ENCODE data around the gene MAPK4. TPM values are rescaled to one million over a fixed set of nuclear protein-coding genes. Genes with fewer than 3 reads are reported as not detected.

MAPK4 gene
- polyA plus RNA-seq, 3 donors from 2014 or later, result not detected

- peaks cover 2 to 3% (median 2%) of the 10 kb centered on the region in 3 donors for H3K27me3 Mint-ChIP-seq (ENCODE audit: low read depth in 3 of 3)
- H3K9me3 Mint-ChIP-seq, result peaks cover 0 to 3% (median 0%) of the 10 kb centered on the region in 6 donors
- no peaks in the 10 kb centered on the region for H3K4me1 Mint-ChIP-seq
- no peak for DNase-seq
- H3K27ac Mint-ChIP-seq, result no peak overlapping the region
- H3K36me3 Mint-ChIP-seq, result no peaks in the 10 kb centered on the region
- H3K4me3 Mint-ChIP-seq, result no peak overlapping the region
These were observed 96.5 kb downstream of the MAPK4 start for GRCh38 chr18:50656396-50656795.

DNA sequence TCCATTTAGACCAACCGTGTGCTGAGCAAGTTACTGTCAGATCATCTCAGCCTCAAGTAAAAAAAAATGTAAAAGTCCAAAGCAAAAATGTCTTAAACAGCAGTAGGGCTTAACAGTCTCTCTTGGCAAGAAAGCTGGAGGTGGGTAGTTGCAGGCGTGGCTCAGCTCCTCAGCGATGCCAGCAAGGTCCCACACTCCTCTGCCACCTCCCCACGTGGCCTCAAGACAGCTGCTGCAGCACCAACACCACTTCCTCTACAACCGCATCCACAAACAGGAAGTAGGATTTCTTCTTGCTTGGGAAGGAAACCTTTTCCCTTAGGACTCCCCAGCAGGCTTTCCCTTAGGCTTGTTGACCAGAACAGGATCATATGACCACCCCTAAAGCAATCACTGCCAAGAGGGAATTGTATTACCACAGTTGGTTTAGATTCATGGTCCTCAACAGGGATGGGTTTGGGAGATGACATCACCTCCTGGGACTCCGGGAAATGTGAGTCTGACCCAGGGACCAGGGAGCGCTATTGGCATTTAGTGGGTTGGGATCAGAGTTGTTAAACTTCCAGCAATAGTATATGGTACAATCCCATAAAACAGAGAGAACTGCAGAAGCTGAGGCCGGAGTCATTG is 97.1 kb downstream of the MAPK4 start:
- Mint-ChIP-seq H3K4me1 (no peaks in the 10 kb centered on the region), H3K27me3 (ENCODE audit: low read depth in 3 of 3) (peaks cover 2 to 3% (median 2%) of the 10 kb centered on the region in 3 donors), H3K4me3 (no peak overlapping the region), H3K9me3 (peaks cover 0 to 3% (median under 1%) of the 10 kb centered on the region in 6 donors), H3K36me3 (no peaks in the 10 kb centered on the region), H3K27ac (no peak overlapping the region)
- DNase-seq, result no peak

- no peaks in the 10 kb centered on the region for H3K36me3 Mint-ChIP-seq
- no peak for DNase-seq
- H3K27me3 Mint-ChIP-seq (ENCODE audit: low read depth in 3 of 3), result peaks cover 2 to 3% (median 3%) of the 10 kb centered on the region in 3 donors
- H3K4me3 Mint-ChIP-seq, result no peak overlapping the region
- no peak overlapping the region for H3K27ac Mint-ChIP-seq
- H3K4me1 Mint-ChIP-seq, result no peaks in the 10 kb centered on the region
- peaks cover 0 to 5% (median 1%) of the 10 kb centered on the region in 6 donors for H3K9me3 Mint-ChIP-seq
These were observed 98.7 kb downstream of the MAPK4 start for GRCh38 chr18:50658601-50659000.

DNA sequence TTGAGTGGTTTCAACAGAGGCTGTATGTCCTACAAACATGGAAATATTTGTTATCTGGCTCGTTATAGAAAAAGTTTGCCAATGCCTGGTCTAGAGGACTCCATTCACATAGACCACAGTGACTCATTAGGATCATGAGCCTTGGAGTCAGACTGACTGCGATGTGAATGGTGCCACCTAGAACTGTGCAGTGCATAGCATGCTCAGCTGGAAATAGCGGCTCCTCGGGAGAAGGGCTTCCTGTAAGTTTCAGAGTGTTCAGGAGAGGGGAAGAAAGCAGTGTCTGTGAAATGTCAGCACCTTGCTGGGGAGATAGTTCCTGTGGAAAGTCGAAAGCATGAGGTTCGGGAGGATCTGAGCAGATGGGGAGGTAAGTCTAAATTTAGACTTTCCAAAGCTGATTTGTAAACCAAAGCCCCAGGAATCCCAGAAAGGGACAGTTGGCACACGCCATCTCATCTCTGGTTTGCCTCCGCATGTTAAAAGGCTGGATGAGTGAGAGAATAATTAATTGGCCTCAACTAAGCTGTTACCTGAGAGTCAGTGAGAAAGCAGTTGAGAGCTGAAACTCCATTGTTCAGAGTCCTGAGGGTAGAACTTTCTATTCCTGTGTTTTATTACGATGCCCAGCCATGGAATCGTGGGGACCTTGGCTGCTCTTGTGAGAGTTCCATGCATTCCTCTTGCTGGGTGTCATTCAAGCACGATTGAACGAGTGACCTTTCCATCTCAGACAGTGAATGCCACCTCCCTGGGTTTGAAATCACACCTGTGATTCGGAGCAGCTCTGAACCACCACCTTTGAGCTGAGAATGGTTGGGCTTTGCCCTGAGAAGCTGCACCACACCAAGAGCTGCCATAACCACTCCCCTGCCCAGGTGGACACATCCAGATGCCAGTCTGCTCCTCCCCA is 99.5 kb downstream of the MAPK4 start:
- H3K27me3 Mint-ChIP-seq (ENCODE audit: low read depth in 3 of 3), result peaks cover 0 to 3% (median 2%) of the 10 kb centered on the region in 3 donors
- H3K36me3 Mint-ChIP-seq, result no peaks in the 10 kb centered on the region
- DNase-seq, result no peak
- peaks cover 0 to 5% (median 1%) of the 10 kb centered on the region in 6 donors for H3K9me3 Mint-ChIP-seq
- H3K4me1 Mint-ChIP-seq, result no peaks in the 10 kb centered on the region
- no peak overlapping the region for H3K4me3 Mint-ChIP-seq
- H3K27ac Mint-ChIP-seq, result no peak overlapping the region

DNA sequence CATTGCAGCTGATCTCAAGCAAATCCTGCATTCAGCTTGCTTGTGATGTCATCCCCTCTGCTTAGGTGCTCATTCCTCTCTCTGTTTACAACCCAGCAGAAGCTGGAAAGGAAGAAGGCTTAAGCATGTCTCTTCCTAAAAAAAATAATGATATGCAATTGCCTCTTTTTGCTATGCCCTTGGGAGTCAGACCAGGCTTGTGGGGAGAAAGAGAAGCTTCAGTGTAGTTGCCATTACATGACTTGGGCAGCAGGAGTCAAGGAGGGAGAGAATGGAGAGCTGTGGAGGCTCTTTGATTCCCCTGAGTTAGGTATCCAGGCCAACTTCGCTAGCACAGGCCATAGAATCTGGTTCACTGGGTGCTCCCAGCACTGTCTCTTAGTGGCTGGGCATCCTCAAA is 101.1 kb downstream of the MAPK4 start:
- Mint-ChIP-seq H3K27me3 (ENCODE audit: low read depth in 3 of 3) (peaks cover 0 to 4% (median 2%) of the 10 kb centered on the region in 3 donors), H3K4me1 (no peaks in the 10 kb centered on the region), H3K9me3 (peaks cover 0 to 5% (median 1%) of the 10 kb centered on the region in 6 donors), H3K4me3 (no peak overlapping the region), H3K36me3 (no peaks in the 10 kb centered on the region), H3K27ac (no peak overlapping the region)
- no peak for DNase-seq

DNA sequence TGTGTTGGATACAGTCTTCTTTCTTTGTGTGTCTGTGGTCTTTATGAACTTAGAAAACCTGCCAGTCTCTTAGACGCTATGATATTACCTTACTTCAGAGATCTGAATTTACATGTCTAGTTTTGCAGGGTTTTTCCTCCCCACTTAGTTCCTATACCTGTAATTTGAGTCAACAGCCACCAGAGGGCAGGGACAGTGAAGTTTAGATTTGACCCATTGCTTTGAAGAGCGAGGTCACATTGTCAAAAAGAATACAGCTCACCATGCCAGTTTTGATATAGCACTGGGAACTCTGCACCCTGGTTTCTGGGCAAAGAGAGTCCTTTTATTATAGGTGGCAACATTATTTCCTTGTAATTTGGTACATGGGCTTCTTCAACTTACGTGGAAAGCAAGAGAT is 102.3 kb downstream of the MAPK4 start:
- no peak overlapping the region for H3K4me3 Mint-ChIP-seq
- no peaks in the 10 kb centered on the region for H3K4me1 Mint-ChIP-seq
- H3K27me3 Mint-ChIP-seq (ENCODE audit: low read depth in 3 of 3), result peaks cover 0 to 4% (median 0%) of the 10 kb centered on the region in 3 donors
- H3K27ac Mint-ChIP-seq, result no peak overlapping the region
- H3K36me3 Mint-ChIP-seq, result no peaks in the 10 kb centered on the region
- H3K9me3 Mint-ChIP-seq, result peaks cover 0 to 5% (median 1%) of the 10 kb centered on the region in 6 donors
- DNase-seq, result no peak

DNA sequence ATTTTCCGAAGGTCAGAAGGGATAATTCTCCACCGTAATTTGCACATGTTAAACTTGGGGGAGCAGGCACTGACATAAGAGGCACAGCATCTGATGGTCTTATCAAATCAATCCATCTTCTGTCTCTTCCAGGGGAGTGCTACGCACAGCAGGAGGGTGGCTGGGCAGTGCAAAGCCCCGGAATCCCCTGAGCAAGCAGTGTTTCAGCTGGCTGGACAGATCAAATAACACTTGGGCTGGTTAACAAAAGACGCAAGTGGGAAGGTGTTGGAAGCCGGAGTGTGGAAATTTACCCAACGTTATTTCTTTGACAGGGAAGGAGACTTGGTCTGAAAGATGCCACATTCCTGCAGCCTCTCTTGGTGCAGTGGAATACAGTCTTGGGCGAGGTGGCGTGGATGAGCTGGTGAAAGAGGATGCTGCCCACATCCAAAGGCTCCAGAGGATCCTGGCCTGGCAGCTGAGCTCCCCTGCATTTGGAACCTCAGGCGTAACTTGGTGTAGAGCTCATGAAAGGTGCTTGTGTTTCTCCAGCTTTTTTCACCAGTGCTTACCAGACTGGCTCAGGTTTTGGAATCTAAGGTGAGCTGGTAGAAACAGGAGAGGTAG is 103.0 kb downstream of the MAPK4 start:
- Mint-ChIP-seq H3K4me3 (no peak overlapping the region), H3K27me3 (ENCODE audit: low read depth in 3 of 3) (peaks cover 0 to 4% (median 1%) of the 10 kb centered on the region in 3 donors)

DNA sequence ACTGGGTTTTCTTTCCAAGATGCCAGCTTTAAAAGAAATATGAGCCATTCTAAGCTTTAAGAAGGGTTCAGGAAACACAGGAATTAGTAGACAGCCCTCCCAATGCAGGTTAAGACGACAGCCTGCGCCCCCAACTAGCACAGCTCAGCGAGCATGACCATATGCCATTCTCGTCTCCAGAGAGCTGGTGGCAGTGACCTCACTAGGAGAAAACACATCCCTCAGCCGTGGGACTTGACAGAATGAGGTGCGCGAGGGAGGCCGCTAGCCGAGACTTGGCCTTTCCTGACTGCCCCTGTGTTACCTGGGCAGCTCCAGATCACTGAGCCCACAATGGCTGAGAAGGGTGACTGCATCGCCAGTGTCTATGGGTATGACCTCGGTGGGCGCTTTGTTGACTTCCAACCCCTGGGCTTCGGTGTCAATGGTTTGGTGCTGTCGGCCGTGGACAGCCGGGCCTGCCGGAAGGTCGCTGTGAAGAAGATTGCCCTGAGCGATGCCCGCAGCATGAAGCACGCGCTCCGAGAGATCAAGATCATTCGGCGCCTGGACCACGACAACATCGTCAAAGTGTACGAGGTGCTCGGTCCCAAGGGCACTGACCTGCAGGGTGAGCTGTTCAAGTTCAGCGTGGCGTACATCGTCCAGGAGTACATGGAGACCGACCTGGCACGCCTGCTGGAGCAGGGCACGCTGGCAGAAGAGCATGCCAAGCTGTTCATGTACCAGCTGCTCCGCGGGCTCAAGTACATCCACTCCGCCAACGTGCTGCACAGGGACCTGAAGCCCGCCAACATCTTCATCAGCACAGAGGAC is 103.9 kb downstream of the MAPK4 start:
- Mint-ChIP-seq H3K4me1 (no peaks in the 10 kb centered on the region), H3K27me3 (ENCODE audit: low read depth in 3 of 3) (peaks cover 1 to 4% (median 2%) of the 10 kb centered on the region in 3 donors), H3K9me3 (peaks cover 0 to 5% (median 1%) of the 10 kb centered on the region in 6 donors), H3K27ac (no peak overlapping the region), H3K4me3 (no peak overlapping the region), H3K36me3 (no peaks in the 10 kb centered on the region)
- no peak for DNase-seq

More for the DNA sequence above, 103.0 kb downstream of the MAPK4 start:
- Mint-ChIP-seq H3K4me1 (no peaks in the 10 kb centered on the region), H3K36me3 (no peaks in the 10 kb centered on the region), H3K27ac (no peak overlapping the region), H3K9me3 (peaks cover 0 to 5% (median 1%) of the 10 kb centered on the region in 6 donors)
- no peak for DNase-seq

GRCh38 chr18:50665015-50665414 is 105.1 kb downstream of the MAPK4 start:
- Mint-ChIP-seq H3K4me3 (no peak overlapping the region), H3K27me3 (ENCODE audit: low read depth in 3 of 3) (peaks cover 1 to 3% (median 2%) of the 10 kb centered on the region in 3 donors), H3K27ac (no peak overlapping the region), H3K9me3 (peaks cover 0 to 5% (median 1%) of the 10 kb centered on the region in 6 donors), H3K36me3 (no peaks in the 10 kb centered on the region), H3K4me1 (no peaks in the 10 kb centered on the region)
- DNase-seq, result no peak

DNA sequence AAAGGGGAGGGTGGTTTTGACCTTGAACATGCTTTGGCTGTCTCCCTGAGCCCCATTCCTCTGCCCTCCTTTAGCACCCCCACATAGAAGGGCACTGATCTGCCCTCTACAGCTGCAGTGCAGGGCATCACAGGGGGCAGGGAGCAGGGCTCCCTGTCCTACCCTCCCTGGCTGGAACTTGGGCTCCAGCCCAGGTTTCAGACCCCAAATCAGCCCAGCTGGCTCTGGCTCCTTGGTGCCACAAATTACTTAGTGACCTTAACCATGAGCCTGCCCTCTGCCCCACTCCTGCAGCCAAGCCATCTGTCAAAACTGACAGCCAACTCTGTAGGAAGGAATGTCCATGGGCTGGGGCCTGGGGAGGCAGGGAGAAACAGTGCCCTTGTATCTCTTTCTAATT is 105.6 kb downstream of the MAPK4 start:
- no peaks in the 10 kb centered on the region for H3K4me1 Mint-ChIP-seq
- peaks cover 1 to 3% (median 2%) of the 10 kb centered on the region in 3 donors for H3K27me3 Mint-ChIP-seq (ENCODE audit: low read depth in 3 of 3)
- DNase-seq, result no peak
- H3K9me3 Mint-ChIP-seq, result peaks cover 0 to 5% (median under 1%) of the 10 kb centered on the region in 6 donors
- no peaks in the 10 kb centered on the region for H3K36me3 Mint-ChIP-seq
- H3K4me3 Mint-ChIP-seq, result no peak overlapping the region
- H3K27ac Mint-ChIP-seq, result no peak overlapping the region

DNA sequence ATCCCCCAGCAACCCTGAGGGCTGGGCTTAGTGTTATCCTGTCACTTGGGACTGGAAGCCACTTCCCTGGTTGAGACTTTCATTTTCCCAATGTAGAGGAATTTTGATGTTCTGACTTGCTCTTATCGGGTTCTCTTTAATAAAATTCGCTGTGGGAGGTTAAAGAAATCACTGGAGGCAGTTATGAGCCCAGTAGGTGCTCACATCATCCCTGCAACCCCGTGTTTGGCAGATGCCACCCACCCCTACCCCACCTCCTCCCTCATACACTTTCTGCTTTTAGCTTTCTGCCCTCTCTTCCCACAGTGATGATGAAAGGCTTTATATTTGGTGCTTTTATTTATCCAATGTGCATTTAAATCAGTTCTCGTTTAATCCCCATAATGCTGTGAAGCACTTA is 106.6 kb downstream of the MAPK4 start:
- H3K36me3 Mint-ChIP-seq, result no peaks in the 10 kb centered on the region
- no peaks in the 10 kb centered on the region for H3K4me1 Mint-ChIP-seq
- H3K27me3 Mint-ChIP-seq (ENCODE audit: low read depth in 3 of 3), result peaks cover 2 to 3% (median 3%) of the 10 kb centered on the region in 3 donors
- no peak for DNase-seq
- peaks cover 0 to 5% (median 0%) of the 10 kb centered on the region in 6 donors for H3K9me3 Mint-ChIP-seq
- no peak overlapping the region for H3K4me3 Mint-ChIP-seq
- H3K27ac Mint-ChIP-seq, result no peak overlapping the region

GRCh38 chr18:50671376-50671775 is 111.5 kb downstream of the MAPK4 start:
- DNase-seq, result no peak
- Mint-ChIP-seq H3K4me1 (no peaks in the 10 kb centered on the region), H3K4me3 (no peak overlapping the region)

GRCh38 chr18:50674307-50674980 is 114.6 kb downstream of the MAPK4 start:
- Mint-ChIP-seq H3K4me1 (no peaks in the 10 kb centered on the region), H3K27ac (no peak overlapping the region), H3K4me3 (no peak overlapping the region), H3K36me3 (no peaks in the 10 kb centered on the region), H3K27me3 (ENCODE audit: low read depth in 3 of 3) (peaks cover 0 to 2% (median 2%) of the 10 kb centered on the region in 3 donors), H3K9me3 (peaks cover 0 to 2% (median 0%) of the 10 kb centered on the region in 6 donors)
- no peak for DNase-seq

More at GRCh38 chr18:50671376-50671775, 111.5 kb downstream of the MAPK4 start:
- Mint-ChIP-seq H3K9me3 (peaks cover 0 to 2% (median 0%) of the 10 kb centered on the region in 6 donors), H3K27me3 (ENCODE audit: low read depth in 3 of 3) (peaks cover 0 to 3% (median 2%) of the 10 kb centered on the region in 3 donors), H3K36me3 (no peaks in the 10 kb centered on the region), H3K27ac (no peak overlapping the region)
